Fibroblast of the aortic adventitia (primary cell): Measurements from ENCODE around the gene WSB2. TPM values are rescaled to one million over a fixed set of nuclear protein-coding genes. Genes with fewer than 3 reads are reported as not detected.

Source experiments
- DNase-seq: peaks from one replicate; pipeline ENCODE4 v3.0.0-alpha.2; 2010; ENCODE audit warnings: low read depth
- H3K4me3 ChIP-seq: 2 replicates; pipeline ENCODE4 v1.5.1; 2011; ENCODE audit warnings: low read depth, mild to moderate bottlenecking, control low read depth, low read length, moderate library complexity
- CTCF ChIP-seq: IDR thresholded peaks from 2 replicates; pipeline ENCODE4 v1.5.1; 2011; ENCODE audit warnings: mild to moderate bottlenecking, low read length, control low read depth, inconsistent platforms; ENCODE audit not compliant: insufficient read depth
- total RNA-seq: library from RNA; depleted of rRNA; stranded (reverse); fragments of >200 nt; gene quantifications from 2 replicates; pipeline ENCODE4 v1.2.3, GENCODE V29; 2012; ENCODE audit warnings: low replicate concordance

The WSB2 gene
- total RNA-seq, 1 donor: 117 TPM

GRCh38 chr12:118063576-118064391 is 2.8 kb upstream of the WSB2 start:
- no peak overlapping the region for H3K4me3 ChIP-seq
- TF ChIP-seq CTCF: no peak
- DNase-seq: peak; percentile 63

- peak overlapping the region; percentile 72 for H3K4me3 ChIP-seq
- DNase-seq: peak; percentile 55
- TF ChIP-seq CTCF: no peak
These were observed 1.2 kb upstream of the WSB2 start for GRCh38 chr12:118061873-118062843.

- no peak for TF ChIP-seq CTCF
- DNase-seq: no peak
- peak overlapping the region; percentile 72 for H3K4me3 ChIP-seq
These were observed 523 bp downstream of the WSB2 start for GRCh38 chr12:118060301-118061010.

GRCh38 chr12:118059341-118060191 is 1.4 kb downstream of the WSB2 start:
- H3K4me3 ChIP-seq: peak overlapping the region; percentile 72
- no peak for TF ChIP-seq CTCF
- peak; percentile 78 for DNase-seq

GRCh38 chr12:118058881-118059280 is 2.1 kb downstream of the WSB2 start:
- H3K4me3 ChIP-seq: no peak overlapping the region
- no peak for DNase-seq
- no peak for TF ChIP-seq CTCF
